ENCODE data around the gene DIAPH1.

DNA sequence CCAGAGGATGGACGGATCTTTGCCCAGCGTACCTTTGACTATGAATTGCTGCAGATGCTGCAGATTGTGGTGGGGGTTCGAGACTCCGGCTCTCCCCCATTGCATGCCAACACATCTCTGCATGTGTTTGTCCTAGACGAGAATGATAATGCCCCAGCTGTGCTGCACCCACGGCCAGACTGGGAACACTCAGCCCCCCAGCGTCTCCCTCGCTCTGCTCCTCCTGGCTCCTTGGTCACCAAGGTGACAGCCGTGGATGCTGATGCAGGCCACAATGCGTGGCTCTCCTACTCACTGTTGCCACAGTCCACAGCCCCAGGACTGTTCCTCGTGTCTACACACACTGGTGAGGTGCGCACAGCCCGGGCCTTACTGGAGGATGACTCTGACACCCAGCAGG lies 128.0 kb downstream of the DIAPH1 start:
- TF ChIP-seq ZNF785 (tag by site-specific recombination; IDR thresholded peaks at IDR 0.05) (no peak), ZNF677 (tag by site-specific recombination; IDR thresholded peaks at IDR 0.05) (no peak), ZNF132 (tag by site-specific recombination; IDR thresholded peaks at IDR 0.05; ENCODE audit: borderline replicate concordance) (no peak), ZNF311 (tag by site-specific recombination; IDR thresholded peaks at IDR 0.05; ENCODE audit: borderline replicate concordance) (no peak)
- TF ChIP-seq, protein P1, sequence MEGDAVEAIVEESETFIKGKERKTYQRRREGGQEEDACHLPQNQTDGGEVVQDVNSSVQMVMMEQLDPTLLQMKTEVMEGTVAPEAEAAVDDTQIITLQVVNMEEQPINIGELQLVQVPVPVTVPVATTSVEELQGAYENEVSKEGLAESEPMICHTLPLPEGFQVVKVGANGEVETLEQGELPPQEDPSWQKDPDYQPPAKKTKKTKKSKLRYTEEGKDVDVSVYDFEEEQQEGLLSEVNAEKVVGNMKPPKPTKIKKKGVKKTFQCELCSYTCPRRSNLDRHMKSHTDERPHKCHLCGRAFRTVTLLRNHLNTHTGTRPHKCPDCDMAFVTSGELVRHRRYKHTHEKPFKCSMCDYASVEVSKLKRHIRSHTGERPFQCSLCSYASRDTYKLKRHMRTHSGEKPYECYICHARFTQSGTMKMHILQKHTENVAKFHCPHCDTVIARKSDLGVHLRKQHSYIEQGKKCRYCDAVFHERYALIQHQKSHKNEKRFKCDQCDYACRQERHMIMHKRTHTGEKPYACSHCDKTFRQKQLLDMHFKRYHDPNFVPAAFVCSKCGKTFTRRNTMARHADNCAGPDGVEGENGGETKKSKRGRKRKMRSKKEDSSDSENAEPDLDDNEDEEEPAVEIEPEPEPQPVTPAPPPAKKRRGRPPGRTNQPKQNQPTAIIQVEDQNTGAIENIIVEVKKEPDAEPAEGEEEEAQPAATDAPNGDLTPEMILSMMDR (tag by site-specific recombination; IDR thresholded peaks at IDR 0.05), result no peak
